EH (cell line): Measurements from ENCODE around the gene MS4A6A.
"Not testable (repeated sequence)": the region's sequence is repeated elsewhere in the genome, so short reads cannot be mapped to it uniquely, and the experiment has no call there.

Experiments used
- DNase-seq: peaks from one replicate; pipeline ENCODE4 v3.0.0-alpha.2; 2015; ENCODE audit warnings: low read depth

MS4A6A gene

GRCh38 chr11:60183591-60184205, 815 bp upstream of the MS4A6A start:
- DNase-seq = no peak

GRCh38 chr11:60175860-60176275, 7.0 kb downstream of the MS4A6A start:
- DNase-seq = no peak

GRCh38 chr11:60172011-60172410, 10.9 kb downstream of the MS4A6A start:
- DNase-seq = no peak

- no peak for DNase-seq
Observed at GRCh38 chr11:60170566-60170965, 12.3 kb downstream of the MS4A6A start.

GRCh38 chr11:60169264-60169915, 13.5 kb downstream of the MS4A6A start:
- no peak for DNase-seq

GRCh38 chr11:60168306-60168705, 14.6 kb downstream of the MS4A6A start:
- no peak for DNase-seq

GRCh38 chr11:60165951-60166350, 16.9 kb downstream of the MS4A6A start:
- DNase-seq = no peak

GRCh38 chr11:60165538-60165937, 17.3 kb downstream of the MS4A6A start:
- no peak for DNase-seq

- no peak for DNase-seq
Observed at GRCh38 chr11:60164550-60165075, 18.3 kb downstream of the MS4A6A start.

GRCh38 chr11:60161766-60162165, 21.1 kb downstream of the MS4A6A start:
- DNase-seq = no peak

- DNase-seq = no peak
Observed at GRCh38 chr11:60161107-60161506, 21.8 kb downstream of the MS4A6A start.

GRCh38 chr11:60159868-60160267, 23.0 kb downstream of the MS4A6A start:
- DNase-seq = no peak

GRCh38 chr11:60159284-60159683, 23.6 kb downstream of the MS4A6A start:
- no peak for DNase-seq

GRCh38 chr11:60158636-60159035, 24.2 kb downstream of the MS4A6A start:
- DNase-seq = no peak

GRCh38 chr11:60155931-60156330, 27.0 kb downstream of the MS4A6A start:
- DNase-seq = no peak

- not testable (repeated sequence) for DNase-seq
Observed at GRCh38 chr11:60152727-60153126, 30.2 kb downstream of the MS4A6A start.

GRCh38 chr11:60150279-60150678, 32.6 kb downstream of the MS4A6A start:
- no peak for DNase-seq

GRCh38 chr11:60145677-60146076, 37.2 kb downstream of the MS4A6A start:
- DNase-seq = no peak

GRCh38 chr11:60143768-60144167, 39.1 kb downstream of the MS4A6A start:
- no peak for DNase-seq

GRCh38 chr11:60133917-60134316, 49.0 kb downstream of the MS4A6A start:
- DNase-seq = no peak

GRCh38 chr11:60131912-60132311, 51.0 kb downstream of the MS4A6A start:
- no peak for DNase-seq

- no peak for DNase-seq
Observed at GRCh38 chr11:60130496-60130895, 52.4 kb downstream of the MS4A6A start.

GRCh38 chr11:60129853-60130252, 53.0 kb downstream of the MS4A6A start:
- DNase-seq = no peak

- DNase-seq = not testable (repeated sequence)
Observed at GRCh38 chr11:60128866-60129265, 54.0 kb downstream of the MS4A6A start.
